Subcutaneous adipose tissue (tissue), 4 donors: ENCODE results near the gene GPR17. TPM values are rescaled to one million over a fixed set of nuclear protein-coding genes. Genes with fewer than 3 reads are reported as not detected.

Source experiments
- CTCF ChIP-seq: fragments of 450-650 bp; IDR thresholded peaks from one replicate; pipeline ENCODE4 v1.5.1; 2016; ENCODE audit warnings: low read depth, mild to moderate bottlenecking, control low read depth, antibody characterized with exemption, moderate library complexity
- total RNA-seq, 4 donors: library from RNA; depleted of rRNA; stranded (reverse); fragments of >200 nt; gene quantifications; one replicate each; pipeline ENCODE4 v1.1.0, GENCODE V29; 2016

GPR17 gene
- total RNA-seq, 4 donors from 2014 or later: not detected

GRCh38 chr2:127627740-127628571 is 18.0 kb upstream of the GPR17 start:
- TF ChIP-seq CTCF: no peak

GRCh38 chr2:127628767-127629614 is 17.0 kb upstream of the GPR17 start:
- no peak for TF ChIP-seq CTCF

DNA sequence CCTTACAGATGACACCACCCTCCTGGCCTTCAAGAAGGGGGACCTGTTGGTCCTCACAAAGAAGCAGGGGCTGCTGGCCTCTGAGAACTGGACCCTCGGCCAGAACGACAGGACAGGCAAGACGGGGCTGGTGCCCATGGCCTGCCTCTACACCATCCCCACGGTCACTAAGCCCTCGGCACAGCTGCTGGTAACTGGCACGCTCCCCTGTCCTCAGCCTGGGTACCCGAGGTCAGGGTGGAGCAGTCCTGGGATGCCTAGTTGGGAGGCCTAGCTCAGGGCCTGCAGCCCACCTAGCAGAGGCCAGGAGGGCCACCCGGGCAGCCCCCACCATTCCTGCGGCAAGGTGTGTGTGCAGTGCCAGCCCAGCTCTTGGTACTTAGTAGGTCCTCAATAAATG is 16.3 kb upstream of the GPR17 start:
- no peak for TF ChIP-seq CTCF

DNA sequence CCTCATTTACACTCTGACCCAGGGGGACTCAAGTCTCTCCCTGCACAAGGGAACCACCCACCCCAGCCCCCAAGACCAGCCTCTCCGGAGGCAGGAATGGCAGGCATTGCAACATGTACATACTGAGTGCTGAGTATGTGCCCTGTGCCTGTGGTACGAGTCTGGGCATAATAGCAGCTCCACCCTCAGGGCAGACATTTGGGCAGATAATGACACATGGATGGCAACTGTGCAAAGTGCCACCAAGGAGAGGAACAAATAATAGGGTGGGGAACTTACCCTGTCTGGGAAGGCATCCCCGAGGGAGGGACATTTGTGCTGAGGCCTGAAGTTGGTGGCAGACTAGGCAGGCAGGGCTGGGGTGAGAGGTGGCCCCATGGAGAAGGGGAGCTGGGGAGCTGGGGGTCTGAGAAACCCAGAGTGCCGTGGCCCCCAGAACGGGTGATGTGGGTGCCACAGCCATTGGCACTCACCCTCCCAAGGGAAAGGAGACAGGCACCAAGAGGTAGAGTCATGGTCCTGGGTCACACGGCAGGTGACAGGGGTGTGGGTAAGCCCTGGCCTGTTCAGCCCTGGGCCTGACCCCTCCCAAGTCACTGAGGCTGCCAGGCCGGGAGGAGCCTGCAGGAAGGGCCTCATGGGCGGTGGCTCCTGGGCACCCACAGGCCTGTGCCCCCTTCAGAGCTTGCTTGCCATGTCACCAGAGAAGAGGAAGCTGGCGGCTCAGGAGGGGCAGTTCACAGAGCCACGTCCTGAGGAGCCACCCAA is 15.7 kb upstream of the GPR17 start:
- no peak for TF ChIP-seq CTCF

- TF ChIP-seq CTCF: no peak
Observed at GRCh38 chr2:127630864-127631540, 15.0 kb upstream of the GPR17 start.

DNA sequence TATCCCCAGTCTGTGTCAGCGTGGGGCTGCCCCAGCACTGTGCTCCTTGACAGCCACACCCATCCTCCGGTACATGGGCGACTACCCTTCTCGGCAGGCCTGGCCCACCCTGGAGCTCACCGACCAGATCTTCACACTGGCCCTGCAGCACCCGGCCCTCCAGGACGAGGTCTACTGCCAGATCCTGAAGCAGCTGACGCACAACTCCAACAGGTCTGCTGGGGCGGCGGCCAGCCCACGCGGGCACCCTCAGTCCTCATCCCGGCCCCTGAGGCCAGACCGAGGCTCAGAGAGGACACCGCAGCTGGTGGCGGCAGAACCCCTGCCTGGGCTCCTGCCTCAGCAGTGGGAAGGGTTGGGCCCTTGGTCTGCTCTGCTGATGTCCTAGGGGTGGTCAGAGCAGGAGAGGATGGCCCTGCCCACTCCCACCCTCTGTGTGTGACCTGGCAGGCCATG is 14.4 kb upstream of the GPR17 start:
- no peak for TF ChIP-seq CTCF
